GM21723 (cell line): ENCODE data around the gene BAX.

Experiments used
- ATAC-seq: cut with Tn5 transposase; IDR thresholded peaks from one replicate; pipeline ENCODE4 v1.9.1; 2021; ENCODE audit warnings: mild to moderate bottlenecking, moderate library complexity; ENCODE audit not compliant: unreplicated experiment

BAX gene

GRCh38 chr19:49010453-49010852 is 55.8 kb downstream of the BAX start:
- ATAC-seq, result no peak

- no peak for ATAC-seq
Observed at GRCh38 chr19:49011194-49011593, 56.5 kb downstream of the BAX start.
